Chondrocyte (in vitro differentiated cells): ENCODE data around the gene AKR1B15. TPM values are rescaled to one million over a fixed set of nuclear protein-coding genes. Genes with fewer than 3 reads are reported as not detected.

Experiments
- DNase-seq: peaks from one replicate; pipeline ENCODE4 v3.0.0; 2021; ENCODE audit warnings: mixed read lengths, low spot score
- H3K27ac Mint-ChIP-seq: one replicate; pipeline ENCODE4 v1.8.0; 2021; ENCODE audit warnings: mild to moderate bottlenecking, moderate library complexity, mixed read lengths; ENCODE audit not compliant: unreplicated experiment
- H3K27me3 Mint-ChIP-seq: 2 replicates; pipeline ENCODE4 v1.8.0; 2021; ENCODE audit warnings: low read depth, mixed read lengths
- H3K36me3 Mint-ChIP-seq: 2 replicates; pipeline ENCODE4 v1.8.0; 2021; ENCODE audit warnings: low read depth, mixed read lengths
- H3K4me1 Mint-ChIP-seq: 2 replicates; pipeline ENCODE4 v1.8.0; 2021; ENCODE audit warnings: low read depth, mild to moderate bottlenecking, mixed read lengths
- H3K4me3 Mint-ChIP-seq: one replicate; pipeline ENCODE4 v1.8.0; 2021; ENCODE audit warnings: mild to moderate bottlenecking, moderate library complexity, mixed read lengths; ENCODE audit not compliant: unreplicated experiment
- H3K9me3 Mint-ChIP-seq: 2 replicates; pipeline ENCODE4 v1.8.0; 2021; ENCODE audit warnings: low read depth, mixed read lengths
- CTCF ChIP-seq: fragments of 200-600 bp; sonication (generic); IDR thresholded peaks from 2 replicates; pipeline ENCODE4 v1.5.0; 2021; ENCODE audit warnings: antibody characterized with exemption, mild to moderate bottlenecking, moderate library complexity
- total RNA-seq: library from RNA; stranded (reverse); gene quantifications from 3 replicates; pipeline ENCODE4 v1.2.1, GENCODE V29; 2021

The AKR1B15 gene
- total RNA-seq, 1 donor from 2014 or later, result not detected

- peaks cover 5% of the 10 kb centered on the region for H3K4me1 Mint-ChIP-seq
These were observed 43.1 kb upstream of the AKR1B15 start for GRCh38 chr7:134505856-134506255.

GRCh38 chr7:134509010-134509409, 39.9 kb upstream of the AKR1B15 start:
- TF ChIP-seq CTCF, result no peak
- Mint-ChIP-seq H3K9me3 (no peaks in the 10 kb centered on the region), H3K4me3 (no peak overlapping the region), H3K27me3 (no peaks in the 10 kb centered on the region), H3K4me1 (peaks cover 5% of the 10 kb centered on the region), H3K27ac (no peak overlapping the region), H3K36me3 (no peaks in the 10 kb centered on the region)
- no peak for DNase-seq

More at GRCh38 chr7:134505856-134506255, 43.1 kb upstream of the AKR1B15 start:
- Mint-ChIP-seq H3K9me3 (no peaks in the 10 kb centered on the region), H3K4me3 (no peak overlapping the region), H3K27me3 (no peaks in the 10 kb centered on the region), H3K36me3 (no peaks in the 10 kb centered on the region), H3K27ac (no peak overlapping the region)
- no peak for TF ChIP-seq CTCF
- DNase-seq, result no peak

DNA sequence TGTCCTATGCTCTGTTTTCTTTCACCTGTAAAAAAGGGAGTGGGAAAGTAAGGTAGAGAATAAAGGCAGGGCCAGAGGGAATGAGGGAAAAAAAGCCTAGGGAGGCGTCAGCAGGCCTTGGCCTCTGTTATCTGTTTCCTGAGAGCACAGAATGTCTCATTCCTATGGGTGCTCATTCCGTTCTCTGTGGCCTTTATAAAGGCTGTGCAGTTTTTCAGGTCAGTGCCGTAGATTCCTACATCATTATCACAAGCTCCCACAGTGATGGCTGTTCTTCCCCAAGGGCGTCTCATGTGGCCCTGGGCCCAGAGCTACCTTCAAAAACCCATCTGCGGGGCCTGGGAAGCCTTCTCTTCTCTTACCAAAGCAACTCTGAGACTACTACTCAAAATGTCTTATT, 38.3 kb upstream of the AKR1B15 start:
- Mint-ChIP-seq H3K4me3 (no peak overlapping the region), H3K27ac (no peak overlapping the region), H3K9me3 (no peaks in the 10 kb centered on the region), H3K36me3 (no peaks in the 10 kb centered on the region), H3K27me3 (no peaks in the 10 kb centered on the region), H3K4me1 (peaks cover 10% of the 10 kb centered on the region)
- no peak for DNase-seq
- no peak for TF ChIP-seq CTCF

- no peaks in the 10 kb centered on the region for H3K9me3 Mint-ChIP-seq
- no peaks in the 10 kb centered on the region for H3K27me3 Mint-ChIP-seq
- TF ChIP-seq CTCF, result no peak
- H3K4me1 Mint-ChIP-seq, result peaks cover 19% of the 10 kb centered on the region
- H3K36me3 Mint-ChIP-seq, result no peaks in the 10 kb centered on the region
- H3K27ac Mint-ChIP-seq, result no peak overlapping the region
- no peak for DNase-seq
- no peak overlapping the region for H3K4me3 Mint-ChIP-seq
These were observed 36.6 kb upstream of the AKR1B15 start for GRCh38 chr7:134512271-134512670.

DNA sequence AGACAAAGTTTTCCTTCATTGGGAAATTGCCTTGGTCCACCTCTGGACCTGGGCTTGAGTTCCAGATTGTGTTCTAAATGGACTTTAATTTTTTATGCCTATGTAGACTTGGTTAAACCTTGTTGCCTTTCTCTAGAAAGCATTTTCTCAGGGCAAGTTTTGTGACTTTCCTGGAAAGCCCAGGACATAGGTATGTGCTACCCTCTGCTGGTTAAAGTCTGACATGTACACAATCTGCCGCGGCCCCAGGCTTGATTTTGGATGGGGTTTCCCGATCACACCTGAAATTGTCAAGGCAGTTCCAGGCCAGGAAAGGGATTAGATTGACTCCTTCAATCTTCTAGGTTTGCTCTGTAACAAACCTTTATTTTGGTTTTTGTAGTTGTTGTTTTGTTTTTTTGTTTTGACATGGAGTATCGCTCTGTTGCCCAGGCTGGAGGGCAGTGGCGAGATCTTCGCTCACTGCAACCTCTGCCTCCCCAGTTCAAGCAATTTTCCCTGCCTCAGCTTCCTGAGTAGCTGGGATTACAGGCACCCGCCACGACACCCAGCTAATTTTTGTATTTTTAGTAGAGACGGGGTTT, 35.6 kb upstream of the AKR1B15 start:
- no peak for DNase-seq
- peaks cover 19% of the 10 kb centered on the region for H3K4me1 Mint-ChIP-seq
- H3K27ac Mint-ChIP-seq, result no peak overlapping the region
- H3K27me3 Mint-ChIP-seq, result no peaks in the 10 kb centered on the region
- no peaks in the 10 kb centered on the region for H3K9me3 Mint-ChIP-seq
- H3K4me3 Mint-ChIP-seq, result no peak overlapping the region
- peak; percentile 86 for TF ChIP-seq CTCF
- no peaks in the 10 kb centered on the region for H3K36me3 Mint-ChIP-seq
